GM18861 (cell line): ENCODE measurements around the gene PTBP2.

ENCODE experiments used
- ATAC-seq: cut with Tn5 transposase; IDR thresholded peaks from one replicate; pipeline ENCODE4 v1.9.1; 2021; ENCODE audit not compliant: unreplicated experiment

PTBP2 gene, protein sequence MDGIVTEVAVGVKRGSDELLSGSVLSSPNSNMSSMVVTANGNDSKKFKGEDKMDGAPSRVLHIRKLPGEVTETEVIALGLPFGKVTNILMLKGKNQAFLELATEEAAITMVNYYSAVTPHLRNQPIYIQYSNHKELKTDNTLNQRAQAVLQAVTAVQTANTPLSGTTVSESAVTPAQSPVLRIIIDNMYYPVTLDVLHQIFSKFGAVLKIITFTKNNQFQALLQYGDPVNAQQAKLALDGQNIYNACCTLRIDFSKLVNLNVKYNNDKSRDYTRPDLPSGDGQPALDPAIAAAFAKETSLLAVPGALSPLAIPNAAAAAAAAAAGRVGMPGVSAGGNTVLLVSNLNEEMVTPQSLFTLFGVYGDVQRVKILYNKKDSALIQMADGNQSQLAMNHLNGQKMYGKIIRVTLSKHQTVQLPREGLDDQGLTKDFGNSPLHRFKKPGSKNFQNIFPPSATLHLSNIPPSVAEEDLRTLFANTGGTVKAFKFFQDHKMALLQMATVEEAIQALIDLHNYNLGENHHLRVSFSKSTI

DNA sequence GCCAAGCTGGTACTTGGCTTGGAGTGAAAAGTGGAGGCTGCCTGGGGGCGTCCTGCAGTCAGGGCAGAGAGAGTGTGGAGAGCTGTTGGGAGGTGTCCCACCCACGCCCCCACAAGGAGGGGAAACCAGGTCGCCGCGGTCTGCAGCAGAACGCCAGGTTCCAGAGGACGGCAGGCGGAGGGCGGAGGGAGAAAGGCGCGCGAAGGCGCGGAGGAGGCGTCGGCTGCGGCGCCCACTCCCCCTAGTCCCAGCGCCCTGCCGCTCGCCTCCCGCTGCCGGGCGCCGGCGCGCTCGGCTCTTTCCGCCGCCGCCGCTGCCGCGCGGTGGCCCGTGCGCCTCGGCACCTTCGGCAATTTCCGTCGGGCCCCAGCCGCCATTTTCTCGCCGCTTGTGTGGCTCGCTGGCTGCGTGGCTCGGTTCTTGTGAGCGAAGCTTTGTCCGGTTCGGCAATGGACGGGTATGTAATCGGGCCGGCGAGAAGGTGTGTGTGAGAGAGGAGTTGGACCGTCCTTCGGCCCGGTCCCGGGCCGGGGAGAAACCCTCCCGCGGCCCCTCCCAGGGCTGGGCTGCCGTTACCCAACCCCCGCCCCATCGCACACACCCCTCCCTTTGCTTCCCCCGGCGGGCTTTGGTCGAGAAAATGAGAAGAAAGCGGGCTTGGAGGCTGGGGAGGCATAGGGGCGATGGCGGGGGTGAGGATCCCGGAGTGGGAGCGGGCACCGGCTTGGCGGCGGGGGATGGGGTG, at the start of gene PTBP2:
Gene PTBP2 (plus strand): TSS at position 369 of the 745 bp plus-strand sequence. CDS start 81 bp downstream, at position 450.
- peak; percentile 93 for ATAC-seq

DNA sequence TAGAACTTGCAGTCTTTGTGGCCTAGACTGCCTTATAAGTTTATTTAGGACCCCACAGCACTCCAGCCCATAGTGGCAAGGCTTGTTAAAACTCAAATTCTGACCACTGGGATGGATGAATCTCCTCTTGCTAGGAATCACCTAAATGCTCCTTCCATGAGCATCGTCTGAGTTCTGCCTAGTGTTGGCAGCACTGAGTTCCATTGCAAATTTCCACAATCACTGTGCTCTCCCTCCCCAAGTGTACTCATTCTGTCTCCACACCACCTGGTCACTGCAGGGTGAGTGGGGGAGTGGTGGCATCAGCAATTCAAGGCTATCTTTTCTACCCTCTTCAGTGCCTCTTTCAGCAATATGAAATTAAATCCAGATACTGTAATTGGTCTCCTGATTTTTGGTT, 46.7 kb upstream of the PTBP2 start:
- no peak for ATAC-seq

DNA sequence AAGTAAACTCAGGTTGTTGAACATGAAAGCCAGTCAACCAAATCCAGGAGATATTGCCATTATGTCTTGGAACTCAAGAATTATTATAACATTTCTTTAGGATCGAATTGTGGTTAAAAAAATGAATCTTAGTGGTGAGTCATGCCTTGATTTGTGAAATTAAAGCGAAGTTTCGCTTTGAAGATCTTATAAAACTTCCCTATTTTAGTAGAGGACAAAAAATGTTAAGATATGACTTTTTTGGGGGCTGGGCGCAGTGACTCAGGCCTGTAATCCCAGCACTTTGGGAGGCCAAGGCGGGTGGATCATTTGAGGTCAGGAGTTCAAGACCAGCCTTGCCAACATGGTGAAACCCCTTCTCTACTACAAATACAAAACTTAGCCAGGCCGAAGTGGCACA, 39.5 kb upstream of the PTBP2 start:
- ATAC-seq = no peak

DNA sequence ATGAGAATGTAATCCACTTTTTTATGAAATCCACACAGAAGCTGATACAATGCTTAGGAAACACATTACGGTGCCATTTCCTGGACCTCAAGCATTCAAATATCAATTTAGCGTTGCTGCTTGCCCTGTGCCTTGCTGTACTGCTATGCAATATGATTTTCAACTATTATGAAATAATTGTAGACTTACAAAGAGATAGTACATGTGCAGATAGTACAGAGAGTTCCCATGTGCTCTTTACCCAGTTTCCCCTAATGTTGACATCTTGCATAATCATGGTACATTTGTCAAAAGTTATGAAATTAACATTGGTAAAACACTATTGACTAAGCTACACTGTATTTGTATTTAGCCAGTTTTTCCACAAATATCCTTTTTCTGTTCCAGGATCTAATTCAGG, 37.7 kb upstream of the PTBP2 start:
- ATAC-seq = no peak

DNA sequence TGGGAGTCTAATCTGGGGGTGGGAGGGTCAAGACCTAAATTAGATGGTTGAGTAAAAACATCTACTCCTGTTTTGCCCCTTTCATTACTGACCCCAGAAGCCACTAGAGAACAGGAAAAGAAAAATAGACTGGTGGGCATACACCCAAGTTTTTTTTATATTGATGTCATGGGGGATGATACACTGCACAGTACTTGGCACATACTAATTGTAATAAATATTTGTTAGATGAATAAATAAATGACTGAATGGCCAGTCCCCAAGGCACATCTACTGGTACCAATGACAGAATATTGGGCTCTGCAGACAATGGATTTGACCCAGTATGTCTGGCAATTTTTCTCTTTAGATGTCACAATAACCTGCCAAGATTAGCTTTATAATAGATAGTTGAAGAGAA, 36.8 kb upstream of the PTBP2 start:
- no peak for ATAC-seq

DNA sequence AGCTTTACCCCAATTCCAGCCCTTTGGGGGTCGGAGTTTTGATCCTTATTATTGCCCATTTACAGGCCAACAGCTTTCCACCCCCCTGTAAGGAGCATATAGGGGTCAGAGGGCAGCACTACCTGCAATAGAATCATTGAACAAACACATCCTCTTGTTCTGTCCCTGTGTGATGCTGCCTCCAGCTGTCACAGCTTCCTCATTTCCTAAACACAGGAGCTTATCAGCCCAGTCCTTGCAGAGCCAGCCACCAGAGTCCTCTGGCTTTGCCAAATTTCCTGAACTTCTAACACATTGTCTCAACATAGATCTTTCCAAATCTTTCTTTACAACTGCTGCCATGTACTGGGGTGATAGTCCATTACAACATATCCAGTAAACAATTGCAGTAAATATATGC, 32.8 kb upstream of the PTBP2 start:
- no peak for ATAC-seq

DNA sequence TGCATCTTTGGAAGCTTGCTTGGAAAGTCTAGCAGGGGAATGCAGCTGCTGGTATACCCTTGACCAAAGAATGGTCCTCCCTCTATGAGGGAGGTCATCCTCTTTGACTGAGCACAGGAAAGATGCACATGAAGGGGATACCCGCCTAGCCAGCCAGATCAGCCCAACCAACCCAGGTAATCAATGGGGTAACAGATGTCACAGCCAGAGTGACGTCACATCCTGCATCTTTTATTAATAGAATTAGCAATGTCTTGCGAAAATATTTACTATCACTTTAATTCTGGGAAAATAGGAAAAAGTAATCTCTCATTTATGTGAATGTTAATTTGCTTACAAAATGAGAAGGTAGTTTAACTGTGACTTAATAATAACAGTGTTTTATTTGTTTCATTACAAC, 25.6 kb upstream of the PTBP2 start:
- no peak for ATAC-seq

DNA sequence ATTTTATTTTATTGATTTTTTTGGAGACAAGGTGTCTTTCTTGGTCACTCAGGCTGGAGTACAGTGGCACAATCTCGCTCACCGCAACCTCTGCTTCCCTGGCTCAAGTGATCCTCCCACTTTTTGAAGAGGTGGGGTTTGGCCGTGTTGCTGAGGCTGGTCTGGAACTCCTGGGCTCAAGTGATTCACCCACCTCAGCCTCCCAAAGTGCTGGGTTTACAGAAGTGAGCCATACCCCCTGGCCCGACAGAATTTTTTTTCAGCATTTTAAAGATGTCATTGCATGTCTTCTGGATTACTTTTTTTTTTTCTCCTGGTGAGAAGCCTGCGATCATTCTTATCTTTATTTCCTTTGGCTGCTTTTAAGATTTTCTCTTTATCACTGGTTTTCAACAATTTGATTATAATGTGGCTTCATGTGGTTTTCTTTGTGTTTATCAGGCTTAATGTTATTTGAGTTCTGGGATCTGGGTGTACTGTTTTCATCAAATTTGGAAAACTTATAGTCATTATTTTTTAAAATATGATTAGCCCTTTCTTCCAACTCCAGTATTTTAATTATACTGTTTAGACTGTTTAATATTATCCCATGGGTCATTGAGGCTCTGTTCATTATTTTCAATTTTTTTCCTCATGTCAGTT, 23.1 kb upstream of the PTBP2 start:
- no peak for ATAC-seq

DNA sequence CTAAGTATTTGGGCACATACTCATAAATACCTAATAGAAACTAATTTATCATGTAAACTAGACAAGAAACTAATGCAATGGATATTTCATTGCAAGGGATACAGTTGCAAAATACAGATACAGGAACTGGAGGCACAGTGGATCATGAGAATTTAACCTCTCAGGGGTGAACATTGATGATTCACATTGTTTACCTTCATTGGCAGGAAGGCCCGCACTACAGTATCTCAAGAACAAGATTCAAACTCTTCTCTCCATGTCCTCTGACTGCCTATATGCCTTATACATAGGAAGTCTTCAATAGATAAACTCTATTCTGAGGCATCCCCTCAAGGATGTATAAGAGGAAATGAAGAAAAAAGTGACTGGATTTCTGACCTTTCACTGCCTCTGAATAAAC, 18.4 kb upstream of the PTBP2 start:
- ATAC-seq = no peak

DNA sequence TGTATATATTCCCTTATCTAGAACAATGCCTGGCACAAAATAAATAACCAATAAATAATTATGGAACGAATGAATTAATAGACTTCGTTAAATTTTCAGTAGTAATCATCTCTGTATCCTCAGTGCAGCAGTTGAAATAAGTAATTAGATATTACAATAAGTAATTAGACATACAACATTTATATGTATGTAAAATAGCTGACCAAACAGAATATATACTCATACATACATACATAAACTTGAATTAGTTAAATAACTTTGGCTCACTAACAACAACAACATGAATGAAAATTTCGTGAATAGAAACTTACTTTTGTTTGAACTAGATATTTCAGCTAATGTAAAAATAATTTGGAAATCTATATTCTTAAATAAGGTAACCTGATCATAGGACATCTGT, 14.6 kb upstream of the PTBP2 start:
- no peak for ATAC-seq

DNA sequence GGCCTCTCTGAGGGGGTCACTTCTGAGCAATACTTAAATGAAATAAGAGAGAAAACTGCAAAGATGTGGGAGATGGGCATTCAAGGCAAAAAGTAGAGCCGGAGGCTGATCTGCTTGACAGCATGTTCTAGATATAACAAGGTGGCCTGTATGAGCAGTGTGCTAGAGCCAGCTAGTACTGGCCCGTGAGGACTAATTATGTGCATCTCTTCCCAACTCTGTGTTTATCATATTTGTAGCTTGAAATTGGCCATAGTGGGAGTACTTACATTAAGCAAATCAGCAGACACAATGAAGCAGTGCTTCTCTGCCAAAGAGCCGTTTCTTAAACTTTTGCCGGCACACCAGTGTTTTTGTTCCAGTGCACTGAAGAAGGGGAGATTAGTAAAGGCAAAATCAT, 13.1 kb upstream of the PTBP2 start:
- ATAC-seq = no peak

DNA sequence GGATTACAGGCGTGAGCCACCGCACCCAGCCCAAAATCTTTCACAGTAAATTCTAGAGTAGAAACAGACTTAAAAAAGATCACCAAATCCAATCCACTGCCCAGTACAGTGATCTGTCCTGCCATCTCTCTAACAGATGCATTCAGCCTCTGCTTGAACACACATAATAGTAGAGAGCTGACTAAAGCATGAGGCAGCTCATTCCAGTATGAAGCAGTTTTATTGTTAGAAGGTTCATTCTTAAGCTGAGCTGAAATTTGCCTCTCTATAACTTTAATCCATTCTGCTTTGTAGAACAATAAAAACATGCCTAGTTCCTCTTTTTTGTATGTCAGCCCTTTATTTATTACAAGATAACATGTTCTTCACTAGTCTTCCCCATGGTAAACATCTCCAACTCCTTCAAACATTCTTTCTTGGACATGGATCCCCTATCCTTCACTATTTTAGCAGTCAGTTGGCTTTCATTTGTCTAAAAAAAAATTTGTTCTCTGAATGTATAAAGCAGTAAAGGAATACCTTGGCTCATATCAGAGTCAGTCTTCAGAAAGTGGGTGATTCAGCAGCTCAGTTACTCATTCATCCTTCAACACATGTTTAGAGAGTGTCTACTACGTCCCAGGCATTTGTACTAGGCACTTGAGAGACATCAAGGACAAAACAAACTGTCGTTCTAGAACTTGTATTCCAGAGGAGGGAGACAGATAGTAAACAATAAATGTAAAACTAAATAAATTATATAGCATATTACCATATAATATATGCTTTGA, 10.7 kb upstream of the PTBP2 start:
- ATAC-seq = no peak

DNA sequence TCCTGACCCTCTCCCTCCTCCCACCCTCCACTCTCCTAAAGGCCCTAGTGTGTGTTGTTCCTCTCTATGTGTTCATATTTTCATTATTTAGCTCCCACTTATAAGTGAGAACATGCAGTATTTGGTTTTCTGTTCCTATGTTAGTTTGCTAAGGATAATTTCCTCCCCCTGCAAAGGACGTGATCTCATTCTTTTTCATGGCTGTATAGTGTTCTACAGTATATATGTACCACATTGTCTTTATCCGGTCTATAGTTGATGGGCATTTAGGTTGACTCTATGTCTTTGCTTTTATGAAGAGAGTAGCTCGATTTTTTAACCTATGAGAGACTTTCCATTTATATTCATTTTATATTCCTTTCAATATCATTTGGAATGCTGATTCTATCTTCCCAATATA, 7.9 kb upstream of the PTBP2 start:
- ATAC-seq = no peak

DNA sequence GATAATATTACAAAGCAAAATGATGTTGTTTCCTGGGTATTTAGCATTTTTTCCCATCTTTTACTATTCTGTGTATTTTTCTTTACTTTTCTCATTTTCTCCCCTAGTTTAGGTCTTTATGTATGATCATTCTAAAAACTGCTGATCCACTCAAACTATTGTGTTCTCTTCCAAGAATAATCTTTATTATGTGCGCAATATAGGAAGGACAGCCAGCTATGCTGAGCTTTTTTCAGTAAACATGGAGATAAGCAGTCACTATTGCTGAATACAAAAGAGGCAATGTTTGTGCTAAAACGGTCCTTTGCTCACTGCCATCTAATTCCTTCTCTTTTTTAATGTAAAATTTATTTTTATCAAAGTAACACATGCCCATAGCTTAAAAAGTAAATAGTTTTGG, 6.7 kb upstream of the PTBP2 start:
- no peak for ATAC-seq

DNA sequence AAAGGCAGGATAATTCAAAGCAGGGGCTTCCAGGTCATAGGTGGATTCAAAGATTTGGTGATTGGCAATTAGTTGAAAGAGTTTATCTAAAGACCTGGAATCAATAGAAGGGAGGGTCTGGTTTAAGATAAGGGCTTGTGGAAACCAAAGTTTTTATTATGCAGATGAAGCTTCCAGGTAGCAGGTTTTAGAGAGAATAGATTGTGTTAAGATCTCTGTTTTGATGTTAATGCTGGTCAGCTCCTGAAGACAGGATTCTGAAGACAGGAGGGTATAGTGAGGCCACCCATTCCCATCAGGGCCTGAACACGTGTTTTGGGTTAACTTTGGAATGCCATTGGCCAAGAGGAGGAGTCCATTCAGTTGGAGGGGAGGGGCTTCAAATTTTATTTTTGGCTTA, 6.1 kb upstream of the PTBP2 start:
- ATAC-seq = no peak

DNA sequence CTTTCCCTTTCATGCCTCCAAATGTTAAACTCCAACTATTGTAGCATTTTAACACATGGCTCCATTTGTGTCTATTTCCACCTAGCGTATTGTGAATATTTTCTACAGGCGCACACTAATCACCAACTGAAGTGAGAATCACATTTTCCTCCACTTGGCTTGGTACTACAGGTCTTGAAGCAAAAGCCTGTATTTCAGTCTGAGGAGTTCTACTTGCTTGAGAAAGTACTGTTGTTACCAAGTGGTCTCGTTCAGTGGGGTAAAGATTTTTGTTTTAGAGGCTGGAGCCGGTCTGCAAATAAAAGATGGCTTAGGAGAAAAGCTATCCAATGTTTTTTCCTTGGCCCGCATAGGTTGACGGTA, 550 bp upstream of the PTBP2 start:
- ATAC-seq = peak; percentile 23

DNA sequence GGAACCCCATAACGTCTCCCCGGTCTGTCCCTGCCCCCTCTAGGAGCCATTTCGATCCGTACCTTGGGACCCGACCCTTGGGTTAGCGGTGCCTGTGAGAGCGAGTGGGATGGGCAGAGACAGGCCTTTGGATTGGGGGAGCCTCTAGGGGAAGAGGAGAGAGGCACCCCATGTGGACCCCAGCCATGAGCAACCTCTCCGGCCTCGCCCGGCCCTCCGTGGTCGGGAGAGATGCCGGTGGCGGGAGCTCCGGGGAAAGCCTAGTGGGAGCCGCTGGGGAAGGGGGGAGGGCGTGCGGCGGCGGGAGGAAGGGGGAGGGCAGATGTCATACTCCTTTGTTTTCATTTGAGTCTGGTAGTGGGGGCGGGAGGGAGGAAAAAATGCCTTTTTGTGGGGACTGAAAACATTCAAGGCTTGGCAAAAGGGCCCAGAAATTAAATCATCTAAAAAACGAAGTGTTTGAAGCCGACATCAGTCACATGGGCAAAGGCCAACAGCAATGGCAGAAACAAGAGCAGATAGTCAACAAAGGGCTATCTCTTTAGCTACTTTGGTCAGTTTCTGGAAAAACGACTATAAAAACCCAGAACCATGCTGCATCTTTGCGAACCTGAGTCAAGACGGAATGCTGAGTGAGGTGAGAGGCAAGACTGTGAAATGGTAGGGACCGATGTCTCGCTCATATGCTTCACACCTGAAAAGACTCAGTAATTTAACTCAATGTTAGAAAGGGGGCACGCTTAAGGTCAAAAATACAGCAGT, 758 bp downstream of the PTBP2 start:
- ATAC-seq = peak; percentile 33

DNA sequence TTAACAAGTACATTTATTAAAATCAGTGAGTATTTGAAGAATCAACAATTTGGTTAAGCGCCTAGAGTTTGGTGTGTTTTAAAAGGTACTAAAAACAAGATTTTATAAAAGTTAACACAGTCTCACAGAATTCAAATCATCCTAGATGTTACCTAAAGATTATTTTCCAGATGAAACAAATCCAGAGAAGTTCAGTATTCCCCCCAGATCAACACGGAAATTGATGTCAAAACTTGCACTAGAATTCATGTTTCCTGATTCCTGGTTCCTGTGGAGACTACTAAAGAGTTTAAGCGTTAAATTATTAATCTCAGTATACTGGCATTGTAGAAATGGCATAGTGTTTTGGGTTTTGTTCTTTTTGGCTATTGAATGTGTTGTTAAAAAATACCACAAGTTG, 1.4 kb downstream of the PTBP2 start:
- no peak for ATAC-seq

DNA sequence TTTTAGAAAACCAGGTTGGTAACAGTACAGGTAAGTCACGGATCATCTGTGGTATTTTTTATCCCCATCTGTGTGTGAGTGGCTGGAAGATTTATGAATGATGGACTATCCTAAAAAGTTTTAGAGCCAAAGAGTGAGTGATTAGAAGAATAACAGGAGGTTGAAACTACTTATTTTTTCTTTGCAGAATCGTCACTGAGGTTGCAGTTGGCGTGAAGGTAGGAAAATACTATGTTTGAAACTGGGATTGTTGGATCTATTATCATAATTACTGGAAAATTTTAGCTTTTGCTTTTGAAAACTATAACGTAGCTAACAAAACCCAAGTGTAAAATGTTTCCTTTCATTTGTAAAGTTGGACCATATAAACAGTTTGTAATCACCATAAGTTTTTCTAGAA, 1.8 kb downstream of the PTBP2 start:
- ATAC-seq = no peak

DNA sequence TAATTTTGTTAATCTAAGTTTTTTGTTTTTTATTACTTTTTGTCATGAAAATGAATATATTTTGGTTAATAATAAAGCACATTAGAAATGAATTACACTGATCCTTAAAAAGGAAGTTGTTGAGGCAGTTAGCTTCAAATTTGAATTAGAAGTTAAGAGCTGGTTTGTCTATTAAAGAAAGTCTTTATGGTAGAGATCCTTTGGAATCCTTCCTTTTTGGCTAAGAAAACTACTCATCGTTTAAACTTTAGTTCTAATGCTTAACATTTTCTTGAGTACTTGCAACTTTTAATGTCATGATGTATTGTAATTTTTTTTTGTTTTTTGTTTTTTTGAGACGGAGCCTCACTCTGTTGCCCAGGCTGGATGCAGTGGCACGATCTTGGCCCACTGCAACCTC, 2.4 kb downstream of the PTBP2 start:
- ATAC-seq = no peak
